H9 (cell line): ENCODE results near the gene HSP90B1. TPM values are rescaled to one million over a fixed set of nuclear protein-coding genes. Genes with fewer than 3 reads are reported as not detected.

Experiments
- DNase-seq: peaks from one replicate; pipeline ENCODE4 v3.0.0-alpha.2; 2017
- H2AFZ ChIP-seq: one replicate; pipeline ENCODE4 v1.6.1; 2013; ENCODE audit warnings: mild to moderate bottlenecking, low read length, control low read depth, moderate library complexity
- H2AK5ac ChIP-seq: 2 replicates; pipeline ENCODE4 v1.6.1; 2013; ENCODE audit warnings: low read length, control low read depth, mixed read lengths; ENCODE audit not compliant: insufficient read length
- H2BK120ac ChIP-seq: one replicate; pipeline ENCODE4 v1.6.1; 2013; ENCODE audit warnings: low read depth, mild to moderate bottlenecking, low read length, control low read depth, inconsistent platforms; ENCODE audit not compliant: poor library complexity, severe bottlenecking
- H2BK12ac ChIP-seq: 2 replicates; pipeline ENCODE4 v1.6.1; 2013; ENCODE audit warnings: low read length, control low read depth, mixed read lengths, low read depth; ENCODE audit not compliant: insufficient read length
- H2BK15ac ChIP-seq: 2 replicates; pipeline ENCODE4 v1.6.1; 2013; ENCODE audit warnings: low read depth, low read length, control low read depth
- H2BK20ac ChIP-seq: one replicate; pipeline ENCODE4 v1.6.1; 2013; ENCODE audit warnings: low read depth, mild to moderate bottlenecking, low read length, control low read depth, inconsistent platforms; ENCODE audit not compliant: poor library complexity, severe bottlenecking
- H2BK5ac ChIP-seq: 2 replicates; pipeline ENCODE4 v1.6.1; 2013; ENCODE audit warnings: low read length, control low read depth, mixed read lengths; ENCODE audit not compliant: insufficient read length
- H3K14ac ChIP-seq: 2 replicates; pipeline ENCODE4 v1.6.1; 2013; ENCODE audit warnings: low read length, control low read depth; ENCODE audit not compliant: insufficient read depth
- H3K18ac ChIP-seq: 2 replicates; pipeline ENCODE4 v1.6.1; 2013; ENCODE audit warnings: low read depth, mild to moderate bottlenecking, mixed read lengths, low read length, control low read depth; ENCODE audit not compliant: insufficient read length
- H3K23ac ChIP-seq: 2 replicates; pipeline ENCODE4 v1.6.1; 2013; ENCODE audit warnings: low read length, control low read depth, mixed read lengths, low read depth; ENCODE audit not compliant: insufficient read length
- H3K23me2 ChIP-seq: 2 replicates; pipeline ENCODE4 v1.6.1; 2013; ENCODE audit warnings: low read depth, mild to moderate bottlenecking, mixed read lengths, low read length, control low read depth; ENCODE audit not compliant: insufficient read length, poor library complexity, severe bottlenecking
- H3K27ac ChIP-seq: 2 replicates; pipeline ENCODE4 v1.5.1; 2013; ENCODE audit warnings: low read length, control low read depth, mixed read lengths, low read depth; ENCODE audit not compliant: insufficient read length
- H3K27me3 ChIP-seq: 2 replicates; pipeline ENCODE4 v1.6.1; 2013; ENCODE audit warnings: low read length, control low read depth, inconsistent platforms; ENCODE audit not compliant: insufficient read depth
- H3K4ac ChIP-seq: 2 replicates; pipeline ENCODE4 v1.6.1; 2013; ENCODE audit warnings: low read depth, mild to moderate bottlenecking, control low read depth, inconsistent platforms, low read length, moderate library complexity
- H3K4me1 ChIP-seq: 2 replicates; pipeline ENCODE4 v1.6.1; 2013; ENCODE audit warnings: low read length, control low read depth, inconsistent platforms; ENCODE audit not compliant: insufficient read depth
- H3K4me2 ChIP-seq: 2 replicates; pipeline ENCODE4 v1.6.1; 2013; ENCODE audit warnings: low read length, control low read depth, mixed read lengths; ENCODE audit not compliant: insufficient read length, insufficient read depth
- H3K56ac ChIP-seq: 2 replicates; pipeline ENCODE4 v1.6.1; 2013; ENCODE audit warnings: low read depth, mild to moderate bottlenecking, mixed read lengths, low read length, control low read depth; ENCODE audit not compliant: insufficient read length
- H3K79me1 ChIP-seq: 2 replicates; pipeline ENCODE4 v1.6.1; 2013; ENCODE audit warnings: low read depth, mild to moderate bottlenecking, moderate library complexity, low read length, control low read depth, inconsistent platforms; ENCODE audit not compliant: insufficient read depth, poor library complexity, severe bottlenecking
- H3K79me2 ChIP-seq: 2 replicates; pipeline ENCODE4 v1.6.1; 2013; ENCODE audit warnings: low read length, control low read depth, inconsistent platforms; ENCODE audit not compliant: insufficient read depth
- H3K9ac ChIP-seq: 2 replicates; pipeline ENCODE4 v1.6.1; 2013; ENCODE audit warnings: low read length, control low read depth, mixed read lengths; ENCODE audit not compliant: insufficient read length; ENCODE audit errors: extremely low read depth
- H3K9me3 ChIP-seq: one replicate; pipeline ENCODE4 v1.6.1; 2013; ENCODE audit warnings: low read depth, low read length, inconsistent platforms; ENCODE audit not compliant: control insufficient read depth
- H3T11ph ChIP-seq: one replicate; pipeline ENCODE4 v1.6.1; 2013; ENCODE audit warnings: mild to moderate bottlenecking, low read length, control low read depth, inconsistent platforms
- H4K20me1 ChIP-seq: one replicate; pipeline ENCODE4 v1.6.1; 2013; ENCODE audit not compliant: control insufficient read depth, insufficient read length, insufficient read depth
- H4K5ac ChIP-seq: 2 replicates; pipeline ENCODE4 v1.6.1; 2013; ENCODE audit warnings: low read depth, mild to moderate bottlenecking, mixed read lengths, low read length, control low read depth; ENCODE audit not compliant: insufficient read length
- H4K8ac ChIP-seq: replicated peaks from 2 replicates; pipeline ENCODE4 v1.6.1; 2013; ENCODE audit warnings: low read length, control low read depth, mixed read lengths, low read depth; ENCODE audit not compliant: insufficient read length
- H4K91ac ChIP-seq: 2 replicates; pipeline ENCODE4 v1.6.1; 2013; ENCODE audit warnings: low read depth, mild to moderate bottlenecking, moderate library complexity, mixed read lengths, low read length, control low read depth; ENCODE audit not compliant: insufficient read length
- H3K27ac Mint-ChIP-seq, 3 experiments: 2 replicates in 2 of 3; 3 replicates in 1 of 3; pipeline ENCODE4 v1.8.0; 2020 to 2021; ENCODE audit warnings: mixed read lengths in 3 of 3, mild to moderate bottlenecking in 1 of 3, moderate library complexity in 1 of 3
- H3K27me3 Mint-ChIP-seq: 2 replicates; pipeline ENCODE4 v1.8.0; 2021; ENCODE audit warnings: low read depth, mild to moderate bottlenecking, moderate library complexity, mixed read lengths
- H3K36me3 Mint-ChIP-seq, 3 experiments: 2 replicates in 2 of 3; 3 replicates in 1 of 3; pipeline ENCODE4 v1.8.0; 2020 to 2021; ENCODE audit warnings: low read depth in 3 of 3, mixed read lengths in 3 of 3; ENCODE audit not compliant: insufficient read depth in 1 of 3
- H3K4me1 Mint-ChIP-seq, 2 experiments: 2 replicates each; pipeline ENCODE4 v1.8.0; 2020; ENCODE audit warnings: mixed read lengths in 2 of 2
- H3K4me3 Mint-ChIP-seq, 2 experiments: 2 replicates in 1 of 2; 3 replicates in 1 of 2; pipeline ENCODE4 v1.8.0; 2020 to 2021; ENCODE audit warnings: mild to moderate bottlenecking in 2 of 2, mixed read lengths in 2 of 2, moderate library complexity in 1 of 2
- H3K9me3 Mint-ChIP-seq, 2 experiments: 2 replicates in 1 of 2; 3 replicates in 1 of 2; pipeline ENCODE4 v1.8.0; 2020; ENCODE audit warnings: mild to moderate bottlenecking in 2 of 2, mixed read lengths in 2 of 2, moderate library complexity in 1 of 2
- CTCF ChIP-seq: fragments of 200-600 bp; sonication (generic); conservative IDR thresholded peaks from 3 replicates; pipeline ENCODE4 v1.8.0; 2021; ENCODE audit warnings: antibody characterized with exemption, mild to moderate bottlenecking
- WGBS: extraction: QIAGEN DNeasy Blood & Tissue Kit; methylation state at CpG from one replicate; pipeline ENCODE4 v1.1.7; 2013; ENCODE audit warnings: missing lambda C conversion rate, low lambda C conversion rate, mixed read lengths; ENCODE audit not compliant: insufficient read length; ENCODE audit errors: extremely low coverage; 5-methylcytosine and 5-hydroxymethylcytosine counted together
- long read RNA-seq: library from polyadenylated mRNA; unstranded; transcript quantifications from one replicate; pipeline ENCODE4 v2.0.0, GENCODE V29; 2020
- total RNA-seq: library from RNA; stranded (reverse); gene quantifications from 2 replicates; pipeline ENCODE4 v1.2.1, GENCODE V29; 2021

The HSP90B1 gene
- total RNA-seq = 737 and 747 TPM in 2 replicates
- long read RNA-seq, transcript HSP90B1-201 (18 exons, 2,858 nt) = major isoform, 1,063 of 2,344 reads
- long read RNA-seq, partial matches to known transcripts = 1,159 of 2,344 reads
- long read RNA-seq, other reads (novel, unspliced or antisense) = 122 of 2,344 reads

DNA sequence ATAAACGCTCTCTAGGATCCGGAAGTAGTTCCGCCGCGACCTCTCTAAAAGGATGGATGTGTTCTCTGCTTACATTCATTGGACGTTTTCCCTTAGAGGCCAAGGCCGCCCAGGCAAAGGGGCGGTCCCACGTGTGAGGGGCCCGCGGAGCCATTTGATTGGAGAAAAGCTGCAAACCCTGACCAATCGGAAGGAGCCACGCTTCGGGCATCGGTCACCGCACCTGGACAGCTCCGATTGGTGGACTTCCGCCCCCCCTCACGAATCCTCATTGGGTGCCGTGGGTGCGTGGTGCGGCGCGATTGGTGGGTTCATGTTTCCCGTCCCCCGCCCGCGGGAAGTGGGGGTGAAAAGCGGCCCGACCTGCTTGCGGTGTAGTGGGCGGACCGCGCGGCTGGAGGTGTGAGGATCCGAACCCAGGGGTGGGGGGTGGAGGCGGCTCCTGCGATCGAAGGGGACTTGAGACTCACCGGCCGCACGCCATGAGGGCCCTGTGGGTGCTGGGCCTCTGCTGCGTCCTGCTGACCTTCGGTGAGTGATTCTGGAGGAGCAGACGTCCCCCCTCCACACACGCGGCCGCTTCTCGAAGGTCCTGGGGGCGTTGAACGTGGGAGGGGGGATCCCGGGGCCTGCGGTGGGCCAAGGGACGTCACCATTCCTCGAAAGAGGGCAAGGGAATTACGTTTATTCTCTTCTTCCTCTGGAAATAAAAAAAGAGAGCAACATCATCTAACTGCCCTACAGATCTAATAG is at the start of gene HSP90B1:
Gene HSP90B1 (plus strand): TSS at position 377 of the 753 bp plus-strand sequence. CDS start 106 bp downstream, at position 483.
- Histone ChIP-seq H2BK15ac (no peak within 1 kb of the TSS), H3K4ac (no peak within 1 kb of the TSS; the same call in 1 of the 2 replicates), H3K4me1 (no peaks in the 10 kb centered on the region; the same call in 1 of the 2 replicates), H3K79me1 (peaks cover 7% of the 10 kb centered on the region), H3K27me3 (no peaks in the 10 kb centered on the region), H4K5ac (no peak within 1 kb of the TSS), H3K79me2 (peaks cover 20% of the 10 kb centered on the region), H4K20me1 (peaks cover 2% of the 10 kb centered on the region), H4K91ac (no peak within 1 kb of the TSS), H2AFZ (peak within 1 kb of the TSS; percentile 23), H2AK5ac (no peak within 1 kb of the TSS), H3K23ac (no peak within 1 kb of the TSS), H2BK5ac (no peak within 1 kb of the TSS), H3K14ac (peak within 1 kb of the TSS; percentile 96), H3K9ac (peak within 1 kb of the TSS; percentile 95), H3K23me2 (peaks cover 15% of the 10 kb centered on the region), H2BK20ac (no peak within 1 kb of the TSS), H2BK120ac (no peak within 1 kb of the TSS), H3K56ac (no peak within 1 kb of the TSS), H4K8ac (no peak within 1 kb of the TSS), H2BK12ac (no peak within 1 kb of the TSS), H3K4me2 (peak within 1 kb of the TSS; percentile 97), H3T11ph (no peak within 1 kb of the TSS), H3K9me3 (no peaks in the 10 kb centered on the region), H3K27ac (peak within 1 kb of the TSS; percentile 51), H3K18ac (peak within 1 kb of the TSS; percentile 90)
- Mint-ChIP-seq H3K4me1 (peaks cover 28 to 33% of the 10 kb centered on the region in 2 experiments), H3K4me3 (peak within 1 kb of the TSS; percentile 80 to 91), H3K27me3 (no peaks in the 10 kb centered on the region), H3K36me3 (peaks cover 36 to 45% (median 38%) of the 10 kb centered on the region in 3 experiments), H3K27ac (peak within 1 kb of the TSS; percentile 98 to 100 (median 99)), H3K9me3 (no peaks in the 10 kb centered on the region)
- no peak for TF ChIP-seq CTCF
- WGBS = no CpG with 5 or more reads among the region's 56 CpGs
- peak; percentile 100 for DNase-seq
